AG04450 (cell line): Measurements from ENCODE around the gene IFNLR1. TPM values are rescaled to one million over a fixed set of nuclear protein-coding genes. Genes with fewer than 3 reads are reported as not detected.

ENCODE experiments used
- CTCF ChIA-PET: fragments of 300-600, 350-600 bp; formaldehyde crosslinking; extraction: SDS; loops from one replicate; lab custom pipeline; 2022; ENCODE audit warnings: antibody characterized with exemption, inconsistent platforms; lab: Charles Lee
- POLR2A ChIA-PET: fragments of 350-600 bp; formaldehyde crosslinking; extraction: SDS; loops from one replicate; lab custom pipeline; 2021; ENCODE audit warnings: antibody characterized with exemption, inconsistent platforms; lab: Yijun Ruan, JAX
- DNase-seq: peaks from one replicate; pipeline ENCODE4 v3.0.0-alpha.2; 2011; ENCODE audit warnings: low read depth, low spot score
- H3K27ac ChIP-seq: one replicate; pipeline ENCODE4 v1.5.1; 2012; ENCODE audit warnings: low read depth, low read length, control low read depth
- H3K27me3 ChIP-seq: one replicate; pipeline ENCODE4 v1.6.0; 2012; ENCODE audit warnings: low read length; ENCODE audit not compliant: control insufficient read depth, insufficient read depth
- H3K4me3 ChIP-seq: 2 replicates; pipeline ENCODE4 v1.5.1; 2011; ENCODE audit warnings: mild to moderate bottlenecking, low read depth, low read length, control low read depth
- H3K9me3 ChIP-seq: 2 replicates; pipeline ENCODE4 v1.5.1; 2012; ENCODE audit warnings: low read length; ENCODE audit not compliant: control insufficient read depth, insufficient read depth
- CTCF ChIP-seq: IDR thresholded peaks from 2 replicates; pipeline ENCODE4 v1.5.1; 2011; ENCODE audit warnings: low read depth, low read length, control low read depth, inconsistent platforms
- polyA plus RNA-seq: library from polyadenylated mRNA; depleted of rRNA; stranded (reverse); fragments of >200 nt; gene quantifications from 2 replicates; pipeline ENCODE4 v1.2.3, GENCODE V29; 2011

Gene IFNLR1
- polyA plus RNA-seq, 1 experiment: not detected

- ChIA-PET POLR2A (no interaction called here), CTCF (no interaction called here)
- Histone ChIP-seq H3K4me3 (no peak overlapping the region), H3K27ac (no peak overlapping the region), H3K9me3 (peaks cover 4% of the 10 kb centered on the region; the same call in 1 of the 2 replicates), H3K27me3 (peaks cover 14% of the 10 kb centered on the region)
- TF ChIP-seq CTCF: no peak
- no peak for DNase-seq
Measured at GRCh38 chr1:24125456-24125855, 61.6 kb downstream of the IFNLR1 start.

GRCh38 chr1:24124980-24125379, 62.1 kb downstream of the IFNLR1 start:
- POLR2A ChIA-PET: no interaction called here
- TF ChIP-seq CTCF: no peak
- Histone ChIP-seq H3K27me3 (peaks cover 14% of the 10 kb centered on the region), H3K4me3 (no peak overlapping the region), H3K27ac (no peak overlapping the region), H3K9me3 (peaks cover under 1% of the 10 kb centered on the region; the same call in 1 of the 2 replicates)
- CTCF ChIA-PET: interaction anchor here (0.6 kb wide), 1 partner anchor 9 kb away, joined by 3 read pairs; no protein-coding TSS in a partner anchor
- no peak for DNase-seq

- TF ChIP-seq CTCF: no peak
- no peak for DNase-seq
- no peak overlapping the region for H3K27ac ChIP-seq
- H3K9me3 ChIP-seq: no peaks in the 10 kb centered on the region
- ChIA-PET POLR2A (no interaction called here), CTCF (no interaction called here)
- H3K27me3 ChIP-seq: peaks cover 10% of the 10 kb centered on the region
- no peak overlapping the region for H3K4me3 ChIP-seq
Measured at GRCh38 chr1:24123611-24124010, 63.5 kb downstream of the IFNLR1 start.

GRCh38 chr1:24122776-24123175, 64.3 kb downstream of the IFNLR1 start:
- POLR2A ChIA-PET: no interaction called here
- DNase-seq: no peak
- Histone ChIP-seq H3K27ac (no peak overlapping the region), H3K4me3 (no peak overlapping the region), H3K9me3 (no peaks in the 10 kb centered on the region), H3K27me3 (peaks cover 9% of the 10 kb centered on the region)
- CTCF ChIA-PET: no interaction called here
- no peak for TF ChIP-seq CTCF

- H3K4me3 ChIP-seq: no peak overlapping the region
- no peak for DNase-seq
- no peaks in the 10 kb centered on the region for H3K9me3 ChIP-seq
- ChIA-PET CTCF (interaction anchor here (0.6 kb wide), 1 partner anchor 57 kb away, joined by 4 read pairs; no protein-coding TSS in a partner anchor), POLR2A (no interaction called here)
- TF ChIP-seq CTCF: no peak
- no peak overlapping the region for H3K27ac ChIP-seq
- peaks cover 9% of the 10 kb centered on the region for H3K27me3 ChIP-seq
Measured at GRCh38 chr1:24121406-24121805, 65.7 kb downstream of the IFNLR1 start.
